Activated gamma-delta T cell treated with anti-CD3 and anti-CD28 coated beads, Interleukin-2, amount 50 U/mL, for 16 hours (primary cell): Measurements from ENCODE around the gene SCP2D1.
A peak's percentile ranks its signal among the peaks of the same experiment; 100 is the strongest.
"Not testable (repeated sequence)": the region's sequence is repeated elsewhere in the genome, so short reads cannot be mapped to it uniquely, and the experiment has no call there.

Source experiments
- DNase-seq: peaks from one replicate; pipeline ENCODE4 v3.0.0-alpha.2; 2020; ENCODE audit warnings: low read depth

SCP2D1 gene

GRCh38 chr20:18813483-18813882, at the start of gene SCP2D1:
Gene SCP2D1, plus strand, starts transcription at chr20:18813783. Its CDS starts 33 bp downstream, at chr20:18813816.
- DNase-seq, result no peak

GRCh38 chr20:18767676-18768075, 45.9 kb upstream of the SCP2D1 start:
- no peak for DNase-seq

- DNase-seq, result no peak
Measured at GRCh38 chr20:18773566-18773965, 40.0 kb upstream of the SCP2D1 start.

GRCh38 chr20:18774207-18774606, 39.4 kb upstream of the SCP2D1 start:
- no peak for DNase-seq

- no peak for DNase-seq
Measured at GRCh38 chr20:18775633-18776032, 38.0 kb upstream of the SCP2D1 start.

DNA sequence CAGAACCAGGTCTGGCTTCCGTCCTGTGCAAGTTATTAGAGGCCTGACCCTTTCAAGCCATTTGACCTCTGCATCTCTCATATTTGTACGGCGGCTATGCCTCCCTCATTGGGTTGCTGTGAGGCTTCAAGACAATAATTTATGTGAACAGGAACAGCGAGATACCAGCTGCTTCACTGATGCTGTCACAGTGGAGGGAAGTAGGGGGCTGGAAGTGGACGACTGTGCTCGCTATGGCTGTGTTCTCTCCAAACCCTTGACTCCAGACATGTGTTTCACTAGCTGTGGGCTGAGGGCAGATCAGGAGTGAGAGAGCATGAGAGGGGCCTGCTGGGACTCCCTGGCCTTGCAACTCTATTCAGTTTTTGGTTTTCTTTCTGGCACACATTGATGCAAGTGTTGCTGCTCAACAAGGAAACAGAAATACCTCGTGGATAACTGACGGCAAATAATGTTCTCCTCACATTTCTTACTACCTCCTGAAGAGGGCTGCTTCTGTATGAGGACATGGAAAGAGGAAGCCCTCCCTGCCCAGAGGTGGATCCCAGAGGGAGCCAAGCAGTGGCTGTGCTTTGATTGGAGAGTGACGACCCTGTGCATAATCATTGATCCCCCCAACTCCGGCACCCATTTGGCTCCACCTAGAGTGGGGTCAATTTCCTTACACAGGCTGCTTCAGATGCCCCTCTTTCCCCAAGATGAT, 34.7 kb upstream of the SCP2D1 start:
- no peak for DNase-seq

GRCh38 chr20:18780385-18781130, 33.0 kb upstream of the SCP2D1 start:
- no peak for DNase-seq

DNA sequence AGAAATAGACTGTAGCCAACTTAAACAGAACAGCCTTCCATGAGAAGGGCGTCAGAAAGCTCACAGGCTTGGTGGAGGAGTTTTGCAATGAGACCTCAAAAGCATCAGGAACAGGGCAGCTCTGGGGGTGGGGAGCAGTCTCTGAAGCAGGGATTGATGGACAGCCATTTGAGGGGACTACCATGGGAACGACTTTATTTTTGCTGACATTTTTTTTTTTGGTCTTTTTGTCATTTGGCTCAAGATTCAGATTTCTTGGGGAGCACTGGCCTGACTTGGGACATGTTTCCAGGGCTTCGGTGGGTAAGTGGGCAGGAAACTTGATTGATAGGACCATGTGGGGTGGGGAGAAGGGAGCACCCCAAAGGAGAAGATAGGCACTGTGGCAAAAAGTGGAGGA, 32.1 kb upstream of the SCP2D1 start:
- no peak for DNase-seq

DNA sequence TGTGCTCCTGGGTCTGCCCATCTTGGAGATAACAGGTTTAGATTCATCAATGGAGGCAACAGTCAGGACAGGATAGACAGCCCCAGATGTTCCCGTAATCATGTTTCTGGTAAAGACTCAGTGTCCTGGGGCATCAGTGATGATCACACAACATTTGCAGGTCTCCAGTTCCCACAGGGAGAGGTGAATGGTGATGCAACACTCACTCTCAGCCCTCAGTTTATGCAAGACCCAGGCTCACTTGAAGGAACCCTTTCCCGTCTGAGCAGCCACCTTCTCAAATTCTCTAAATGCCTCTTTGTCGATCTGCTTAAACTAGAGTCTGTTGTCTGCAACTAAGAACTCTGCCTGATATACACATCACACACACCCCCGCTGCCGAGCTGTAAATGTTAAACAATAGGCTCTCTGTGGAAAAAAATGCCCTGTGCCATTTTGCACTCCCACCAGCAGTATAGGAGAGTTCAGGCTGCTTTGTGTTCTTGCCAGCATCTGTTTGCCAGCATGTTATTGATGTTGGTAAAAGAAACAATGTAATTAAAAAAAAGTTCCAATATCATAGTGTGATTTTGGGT, 30.1 kb upstream of the SCP2D1 start:
- DNase-seq, result no peak

GRCh38 chr20:18787046-18787445, 26.5 kb upstream of the SCP2D1 start:
- DNase-seq, result not testable (repeated sequence)

- DNase-seq, result no peak
Measured at GRCh38 chr20:18788021-18788420, 25.6 kb upstream of the SCP2D1 start.

- DNase-seq, result no peak
Measured at GRCh38 chr20:18790787-18791186, 22.8 kb upstream of the SCP2D1 start.

DNA sequence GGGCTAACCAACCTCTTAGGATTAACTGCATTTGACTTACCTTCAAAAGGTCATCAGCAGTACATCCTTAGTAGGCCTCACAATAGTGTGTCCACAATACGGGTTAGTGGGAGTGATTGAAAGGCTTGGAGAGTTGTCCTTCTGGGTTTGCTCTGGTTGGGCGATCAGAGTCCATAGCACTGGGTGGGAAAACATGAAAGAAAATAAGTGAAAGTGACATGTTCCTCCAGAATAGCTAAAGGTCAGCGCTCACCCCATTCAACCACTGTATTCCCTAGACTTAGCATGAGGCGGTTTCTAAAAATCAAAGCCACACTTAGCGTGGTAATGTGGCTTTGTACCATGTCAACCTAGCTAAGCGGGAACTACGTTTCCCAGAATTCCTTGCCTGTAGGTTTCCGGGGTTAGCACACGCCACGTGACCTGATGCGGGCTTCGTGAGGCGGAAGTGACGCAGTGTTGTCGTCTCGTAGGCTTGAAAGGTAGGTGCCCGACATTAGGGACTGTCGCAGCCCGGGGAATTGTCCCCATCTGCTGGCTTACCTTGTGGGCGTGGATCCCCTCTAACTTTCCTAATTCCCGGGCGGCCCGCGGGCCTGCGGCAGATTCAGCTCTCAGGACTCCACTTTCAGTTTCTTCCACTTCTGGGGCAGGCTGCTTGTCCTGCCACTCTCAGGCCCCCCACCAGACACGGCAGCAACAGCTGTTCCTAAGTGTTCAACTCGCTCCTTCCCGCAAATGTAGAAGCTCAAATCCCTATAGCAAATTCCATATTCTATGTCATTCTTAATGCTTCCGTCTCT, 19.8 kb upstream of the SCP2D1 start:
- DNase-seq, result peak; percentile 78

DNA sequence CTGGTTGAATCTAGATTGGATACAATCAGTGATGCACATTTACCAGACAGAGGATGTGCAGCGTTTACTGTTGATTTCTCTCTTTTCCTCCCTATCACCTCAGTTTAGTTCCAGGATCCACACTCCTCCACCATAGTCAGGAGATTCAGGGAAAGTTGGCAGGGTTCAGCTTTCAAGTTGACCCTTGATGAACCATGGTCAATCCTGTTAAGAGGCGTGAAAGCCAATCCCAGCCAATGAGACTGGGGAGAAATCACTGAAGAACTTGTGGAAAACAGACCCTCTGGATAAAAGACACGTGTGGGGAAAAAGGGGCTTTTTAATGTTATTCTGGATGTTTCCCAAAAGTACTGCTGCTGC, 19.2 kb upstream of the SCP2D1 start:
- DNase-seq, result no peak

- no peak for DNase-seq
Measured at GRCh38 chr20:18795366-18795765, 18.2 kb upstream of the SCP2D1 start.

DNA sequence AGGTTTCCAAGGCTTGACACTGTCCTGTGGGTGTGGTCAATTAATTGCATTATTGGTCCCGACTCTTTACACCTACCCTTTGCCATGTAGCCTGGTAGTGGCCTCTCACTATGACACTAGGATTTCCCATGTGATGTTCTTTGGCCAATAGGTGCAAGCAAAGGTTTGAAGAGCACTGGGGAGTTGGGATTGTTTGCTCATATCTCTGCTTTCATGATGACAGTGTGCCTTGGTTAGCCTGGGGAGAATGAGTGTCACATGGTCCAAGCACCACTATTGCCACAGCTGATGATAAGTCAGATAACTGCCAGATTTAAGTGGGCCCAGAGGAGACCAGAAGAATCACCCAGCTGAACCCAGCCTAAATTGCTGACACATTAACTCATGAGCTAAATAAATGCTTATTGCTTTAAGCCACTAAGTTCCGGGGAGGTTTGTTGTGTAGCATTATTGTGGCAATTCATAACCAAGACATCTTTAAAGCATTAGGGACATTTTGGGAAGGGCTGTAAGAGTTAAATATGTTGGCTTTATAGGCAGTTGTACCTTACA, 17.2 kb upstream of the SCP2D1 start:
- no peak for DNase-seq

- DNase-seq, result no peak
Measured at GRCh38 chr20:18801516-18801915, 12.1 kb upstream of the SCP2D1 start.

DNA sequence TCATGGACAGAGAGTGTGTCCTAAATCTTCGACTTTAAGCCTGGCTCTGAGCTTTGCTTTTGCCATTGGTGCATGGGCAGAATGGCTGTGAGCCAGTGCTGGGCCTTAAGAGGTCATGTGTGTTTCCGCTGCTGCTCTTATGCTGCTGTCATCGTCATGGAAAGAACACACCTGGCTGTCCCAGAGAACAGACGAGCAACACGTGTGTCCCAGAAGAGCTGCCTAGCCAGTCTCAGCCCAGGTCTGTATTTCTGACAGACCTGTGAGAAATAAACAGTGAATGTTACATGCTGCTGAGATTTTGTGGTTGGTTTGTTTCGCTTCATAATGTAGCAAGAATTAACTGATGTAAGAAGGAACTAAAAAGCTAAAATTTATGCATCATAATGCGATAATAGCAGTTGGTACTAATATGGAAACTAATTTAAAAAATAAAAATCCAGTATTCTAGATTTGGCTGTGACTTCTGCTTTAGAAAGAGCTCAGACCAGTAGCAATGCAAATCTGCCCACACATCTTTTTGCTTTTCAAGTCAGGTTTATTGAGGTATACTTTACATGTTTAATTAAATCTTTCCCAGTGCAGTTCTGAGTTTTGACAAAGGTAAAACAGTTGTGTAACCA, 11.5 kb upstream of the SCP2D1 start:
- no peak for DNase-seq

DNA sequence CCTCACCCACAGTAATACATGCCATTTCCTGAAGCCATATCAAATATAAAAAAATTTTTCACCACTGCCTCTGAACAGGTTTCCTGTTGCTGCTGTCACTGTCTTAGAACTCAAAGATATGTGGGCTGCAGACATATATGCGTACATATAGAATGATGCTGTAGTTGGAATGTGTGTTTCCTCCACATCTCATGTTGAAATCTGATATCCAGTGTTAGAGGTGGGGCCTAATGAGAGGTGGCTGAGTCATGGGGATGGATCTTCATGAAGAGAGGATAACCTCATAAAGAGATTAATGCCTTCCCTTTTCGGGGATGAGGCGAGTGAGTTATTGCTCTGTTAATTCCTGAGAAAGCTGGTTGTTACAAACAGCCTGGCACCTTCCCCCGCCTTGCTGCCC, 7.7 kb upstream of the SCP2D1 start:
- DNase-seq, result no peak

- DNase-seq, result no peak
Measured at GRCh38 chr20:18808712-18809111, 4.9 kb upstream of the SCP2D1 start.

DNA sequence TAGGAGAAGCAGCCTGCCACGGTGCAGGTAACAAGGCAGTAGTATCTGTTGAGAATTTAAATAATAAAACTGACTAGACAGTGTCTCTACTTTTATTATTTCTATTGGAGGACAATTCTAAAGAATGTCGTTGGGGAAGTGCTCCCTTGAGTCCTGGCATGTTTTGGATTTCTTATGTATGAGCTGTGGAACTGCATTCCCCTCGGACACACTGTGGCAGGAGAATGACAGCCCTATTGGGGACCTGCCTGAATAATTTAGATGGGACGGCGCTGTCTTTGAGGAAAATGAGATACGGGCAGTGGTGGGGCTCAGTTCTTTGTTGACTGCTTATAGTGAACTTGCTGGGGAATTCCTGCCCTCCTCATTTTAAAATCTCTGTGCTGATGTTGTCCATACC, 2.4 kb upstream of the SCP2D1 start:
- no peak for DNase-seq

- no peak for DNase-seq
Measured at GRCh38 chr20:18811904-18812303, 1.7 kb upstream of the SCP2D1 start.
